HG03139 (cell line): ENCODE measurements around the gene GABRA4.

Source experiments
- ATAC-seq: cut with Tn5 transposase; IDR thresholded peaks from one replicate; pipeline ENCODE4 v1.9.1; 2021; ENCODE audit not compliant: unreplicated experiment

GABRA4 gene

DNA sequence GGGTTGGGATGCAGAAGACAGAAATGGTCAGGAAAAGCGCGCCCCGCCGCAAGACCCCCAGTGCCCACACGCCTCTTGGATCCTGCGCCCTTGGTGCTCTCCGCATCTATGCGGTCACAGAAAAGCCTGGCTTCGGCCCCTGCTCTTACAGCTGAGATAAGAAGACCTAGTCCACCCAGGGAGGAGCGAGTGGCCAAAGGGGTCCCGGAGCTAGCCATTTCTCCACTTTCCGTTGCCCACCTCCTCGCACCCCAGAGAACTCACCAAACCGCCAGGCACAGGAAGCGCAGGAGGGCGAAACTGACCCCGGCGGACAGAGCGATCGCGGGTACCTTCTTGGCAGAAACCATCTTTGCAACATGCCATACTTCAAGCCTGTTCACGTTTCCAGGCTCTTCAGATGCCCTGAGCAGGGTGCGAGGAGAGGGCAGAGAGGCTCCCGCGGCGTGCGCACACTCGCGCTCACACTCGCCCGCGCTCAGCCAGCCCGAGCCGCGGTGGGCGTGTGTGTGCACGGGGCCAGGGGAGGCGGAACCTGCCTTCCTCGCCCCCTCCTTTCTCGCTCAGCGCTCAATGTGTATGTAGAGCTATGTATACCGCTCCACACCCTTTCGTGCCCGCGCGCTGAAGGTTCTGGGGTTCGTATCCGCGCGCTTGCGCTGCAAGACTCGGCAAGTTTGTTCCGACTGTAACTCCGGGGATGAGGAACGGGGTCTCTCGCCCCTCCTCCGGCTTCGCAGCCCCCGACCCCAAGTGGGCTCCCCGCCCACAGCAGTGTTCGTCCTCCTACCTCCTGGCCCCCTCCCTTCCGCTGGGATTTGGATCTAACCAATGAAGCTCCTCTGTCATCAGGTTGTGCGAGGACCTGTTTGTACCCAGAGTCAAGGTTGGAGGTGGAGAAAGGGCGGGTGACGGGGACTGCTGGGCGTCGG is at the start of gene GABRA4:
TSS of gene GABRA4 (minus strand) at position 507 of the 932 bp plus-strand sequence. CDS start at position 350, 157 bp downstream.
- ATAC-seq = no peak

DNA sequence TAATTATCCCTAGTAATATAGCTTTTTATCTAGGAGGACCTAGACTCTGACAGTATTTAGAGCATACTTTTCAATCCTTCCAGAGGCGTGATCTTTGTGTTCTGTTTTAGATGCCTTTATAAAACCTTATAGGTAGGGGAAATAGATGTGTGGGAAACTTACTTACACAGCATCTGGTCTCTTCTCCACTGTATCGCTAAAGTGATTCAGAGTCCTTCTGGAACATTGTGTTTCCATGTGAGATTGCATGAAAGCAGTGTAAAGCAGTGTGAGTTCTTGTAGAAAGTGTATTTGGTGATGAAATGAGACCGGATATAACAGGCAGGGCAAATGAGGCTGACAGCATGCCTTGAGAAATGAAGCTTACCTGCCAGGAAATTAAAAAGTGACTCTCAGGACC is 47.4 kb upstream of the GABRA4 start:
- no peak for ATAC-seq

DNA sequence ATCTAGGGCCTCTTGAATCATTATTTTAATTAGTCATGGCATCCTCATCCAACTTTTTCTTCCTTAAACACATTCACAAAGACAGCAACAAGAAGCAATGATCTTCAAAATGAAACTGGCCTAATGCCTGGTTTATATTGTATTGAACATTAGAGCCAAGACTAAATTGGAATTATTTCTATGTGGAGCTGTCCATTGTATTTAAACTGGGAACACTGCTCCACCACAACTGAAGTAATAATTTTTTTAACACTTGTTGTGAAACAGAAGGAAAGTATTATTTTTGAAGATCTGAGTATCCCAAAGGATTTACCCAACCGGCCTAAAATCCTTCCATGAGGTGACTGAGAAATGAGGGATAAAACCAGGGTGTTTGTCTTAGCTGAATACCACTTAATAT is 44.9 kb upstream of the GABRA4 start:
- no peak for ATAC-seq

DNA sequence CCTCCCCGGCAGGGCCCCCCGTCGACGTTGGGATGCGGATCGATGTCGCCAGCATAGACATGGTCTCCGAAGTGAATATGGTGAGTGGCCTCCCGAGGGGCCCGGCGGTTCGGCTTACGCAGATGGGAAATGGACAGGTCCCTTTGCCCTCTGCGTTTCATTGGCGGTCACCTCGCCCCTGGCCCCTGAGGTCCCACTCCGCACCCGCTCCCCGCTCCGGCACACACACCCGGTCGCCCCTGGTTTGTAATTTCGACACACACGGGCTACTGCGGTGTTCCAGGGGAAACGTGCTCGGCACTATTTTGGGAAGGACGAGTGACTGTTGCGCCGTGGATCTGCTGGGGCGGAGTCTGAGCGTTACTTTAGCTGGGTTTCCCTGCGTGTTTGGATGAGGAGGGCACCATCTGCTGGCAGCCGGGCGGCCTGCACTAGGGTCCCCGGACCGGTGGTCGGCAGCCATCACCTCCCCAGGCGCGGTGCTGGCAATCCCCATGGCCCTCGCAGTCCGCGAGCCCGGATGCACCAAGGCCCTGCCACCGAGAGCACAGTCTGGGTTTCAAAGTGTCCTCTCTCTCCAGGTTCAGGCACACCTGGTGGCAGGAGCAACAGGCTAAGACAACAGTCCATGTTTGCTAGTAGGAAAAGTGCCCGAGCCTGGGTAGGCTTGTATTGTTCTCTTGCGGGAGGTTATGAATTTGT is 39.2 kb upstream of the GABRA4 start:
- ATAC-seq = peak; percentile 92

DNA sequence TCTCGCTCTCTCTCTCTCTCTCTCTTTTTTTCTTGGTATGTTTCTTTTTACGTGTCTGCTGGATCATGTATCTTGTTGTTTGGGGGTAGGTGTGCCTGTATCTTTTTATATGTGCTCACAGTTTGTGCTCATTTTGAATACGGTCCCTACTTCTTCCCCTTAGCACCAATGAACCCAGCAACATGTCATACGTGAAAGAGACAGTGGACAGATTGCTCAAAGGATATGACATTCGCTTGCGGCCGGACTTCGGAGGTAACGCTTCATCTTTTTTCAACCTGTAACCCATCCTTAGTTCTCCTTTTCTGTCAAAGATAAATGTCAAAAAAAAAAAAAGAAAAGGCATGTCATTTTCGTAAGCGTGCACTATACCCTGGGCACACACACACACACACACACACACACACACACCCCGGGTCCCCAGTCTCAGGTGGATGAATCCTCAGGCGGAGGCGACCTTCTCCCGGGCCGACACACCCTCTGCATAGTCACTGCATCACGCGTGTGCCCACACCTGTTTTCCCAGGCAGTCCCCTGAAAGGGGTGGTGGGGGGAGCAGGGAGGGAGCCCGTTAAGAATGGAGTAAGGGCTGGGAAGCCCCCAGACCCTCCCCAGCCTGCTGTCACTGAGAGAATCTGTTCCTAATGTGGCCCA is 38.5 kb upstream of the GABRA4 start:
- ATAC-seq = no peak

DNA sequence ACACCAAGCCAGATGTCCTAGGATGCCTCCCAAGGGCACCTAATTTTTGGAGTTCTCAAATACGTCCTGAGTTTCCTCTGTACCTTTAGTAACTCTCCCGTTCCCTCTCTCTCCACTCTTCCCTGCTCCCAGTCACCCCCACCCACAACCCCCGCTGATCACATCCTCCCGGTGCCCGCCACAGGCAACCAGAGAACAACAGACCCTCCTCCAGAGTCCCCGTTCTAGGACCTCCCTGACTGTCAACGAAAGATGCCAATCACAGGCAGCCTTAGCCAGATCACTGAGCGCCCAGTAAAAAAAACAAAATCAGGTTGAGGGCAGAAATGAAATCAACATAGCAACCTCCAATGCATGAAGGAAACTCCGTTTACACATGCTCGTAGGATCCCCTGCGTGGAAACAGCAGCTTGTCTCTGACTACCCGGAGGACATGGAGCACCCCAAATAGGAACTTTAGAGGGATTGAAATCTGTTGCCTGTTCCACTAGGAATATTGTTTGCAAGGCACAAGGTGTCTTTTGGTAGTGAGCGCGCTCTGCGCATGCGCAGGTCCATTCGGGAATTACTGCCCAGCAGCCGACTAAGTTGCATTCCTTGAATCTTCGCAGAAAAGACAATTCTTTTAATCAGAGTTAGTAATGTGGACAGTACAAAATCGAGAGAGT is 37.8 kb upstream of the GABRA4 start, which contains the start of gene GABRB1:
TSS of gene GABRB1 (plus strand) at position 557 of the 668 bp plus-strand sequence.
- no peak for ATAC-seq

DNA sequence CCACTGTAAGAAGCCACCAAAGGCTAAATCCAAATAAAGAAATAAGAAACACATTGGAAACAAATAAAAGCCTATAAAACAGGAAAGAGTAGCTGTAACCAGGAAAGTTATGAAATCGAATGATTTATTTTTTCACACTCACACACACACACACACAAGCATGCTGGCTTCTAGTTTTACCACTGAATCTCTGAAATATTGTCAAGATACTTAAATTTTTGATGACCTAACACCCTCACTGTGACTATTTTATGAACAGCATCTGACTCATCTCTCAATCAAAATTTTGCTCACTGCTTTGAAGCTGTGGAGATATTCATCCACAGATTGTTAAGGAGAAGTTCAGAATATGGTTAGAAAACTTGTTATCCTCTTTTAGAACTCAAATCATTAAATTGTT is 24.1 kb upstream of the GABRA4 start:
- ATAC-seq = no peak

DNA sequence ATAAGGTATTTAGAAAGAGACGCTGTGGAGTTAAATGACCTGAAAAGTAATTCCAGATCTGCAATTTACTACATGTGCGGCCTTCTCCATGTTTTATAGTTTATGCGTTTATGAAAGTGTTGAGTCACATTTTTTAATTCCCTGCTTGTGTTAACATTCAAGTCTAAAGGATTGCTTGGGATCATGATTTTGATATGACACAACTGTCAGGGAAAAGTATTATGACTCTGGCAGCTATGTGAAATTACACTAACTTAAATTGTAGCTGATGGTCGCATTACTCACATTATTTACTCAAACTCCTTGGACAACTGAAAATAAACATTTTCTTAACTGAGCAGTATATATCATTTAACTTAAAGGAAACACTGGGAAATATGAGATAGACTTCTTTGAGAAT is 23.7 kb upstream of the GABRA4 start:
- no peak for ATAC-seq

DNA sequence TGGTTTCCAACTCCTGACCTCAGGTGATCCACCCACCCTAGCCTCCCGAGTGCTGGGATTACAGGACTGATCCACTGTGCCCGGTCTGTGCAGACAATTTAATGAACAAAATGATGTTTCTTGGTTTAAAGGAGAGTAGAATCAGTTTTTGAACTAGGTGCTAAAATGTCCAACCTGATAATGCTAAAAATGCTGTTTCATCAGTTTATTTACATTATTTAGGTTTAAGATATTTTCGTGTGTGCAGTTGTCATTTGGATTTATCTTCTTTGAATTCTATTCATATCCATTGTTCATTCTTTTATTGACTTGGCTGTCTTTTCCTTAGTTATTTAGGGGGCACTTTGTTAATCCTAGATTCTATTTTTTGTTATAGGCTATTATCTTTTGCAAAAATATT is 20.0 kb upstream of the GABRA4 start:
- no peak for ATAC-seq

DNA sequence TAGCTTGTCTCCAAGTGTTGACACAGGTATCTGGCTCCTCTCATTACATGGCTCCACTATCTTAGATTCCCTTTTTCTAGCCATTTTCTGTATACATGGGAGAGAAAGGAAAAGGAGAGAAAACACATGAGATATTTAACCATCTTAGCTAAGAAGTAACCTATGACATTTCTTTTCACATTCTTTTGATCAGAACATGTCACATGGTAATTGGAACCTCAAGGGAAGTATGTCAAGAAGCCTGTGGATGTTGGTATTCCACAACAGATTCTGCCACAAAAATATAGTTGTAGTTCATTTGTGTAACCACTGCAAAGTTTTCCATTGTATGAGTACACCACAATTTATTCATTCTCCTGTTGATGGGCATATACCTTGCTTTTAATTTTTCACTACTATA is 19.3 kb upstream of the GABRA4 start:
- ATAC-seq = no peak

DNA sequence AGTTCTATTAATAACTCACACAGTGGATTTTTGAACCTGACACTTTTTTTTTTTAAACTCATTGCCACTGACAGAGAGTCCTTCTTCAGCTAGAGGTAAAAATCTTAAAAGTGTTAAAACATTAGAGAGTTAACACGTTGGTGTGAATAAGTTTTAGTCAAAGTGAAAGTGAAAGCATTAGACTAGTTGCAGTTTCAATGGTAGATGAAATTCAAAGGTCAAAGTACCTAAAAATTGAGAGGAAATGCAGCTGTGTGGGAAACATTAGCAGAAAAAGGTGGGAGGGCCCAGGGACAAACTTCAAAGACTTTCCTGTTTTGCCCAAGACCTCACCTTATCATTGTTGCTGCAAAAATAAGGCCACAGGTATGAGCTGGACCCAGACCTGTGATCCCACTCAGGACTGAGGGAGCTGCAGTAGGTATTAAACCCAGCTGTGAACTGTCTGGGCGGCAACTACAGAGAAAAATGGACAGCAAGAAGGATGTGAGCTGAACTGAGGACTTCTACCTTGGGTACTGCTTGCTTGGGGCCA is 17.6 kb upstream of the GABRA4 start:
- peak; percentile 88 for ATAC-seq

DNA sequence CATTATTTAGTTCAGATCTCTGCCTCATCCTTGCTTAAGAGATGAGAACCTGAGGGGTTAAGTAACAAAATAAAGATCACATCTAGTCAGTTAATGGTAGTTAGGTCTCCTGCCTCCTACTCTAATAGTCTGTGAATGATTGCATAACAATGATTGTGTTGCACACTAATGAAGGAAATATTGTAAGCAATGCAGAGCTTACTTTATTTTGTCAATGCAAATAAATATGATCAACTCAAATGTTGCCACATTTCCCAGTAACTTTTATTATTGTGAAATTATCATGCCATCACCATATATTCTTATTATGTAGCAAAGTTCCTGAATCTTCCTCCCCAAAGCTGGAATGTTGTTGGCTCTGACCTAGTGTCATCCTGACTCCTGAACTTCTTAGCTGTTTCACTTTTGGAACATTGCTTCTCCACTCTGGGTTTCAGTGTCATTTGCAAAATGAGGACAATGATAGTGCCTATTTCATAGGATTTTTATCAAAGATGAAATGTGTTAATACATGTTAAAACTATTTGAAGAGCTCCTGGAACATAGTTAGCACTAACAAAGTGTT is 17.0 kb upstream of the GABRA4 start:
- peak; percentile 9 for ATAC-seq

DNA sequence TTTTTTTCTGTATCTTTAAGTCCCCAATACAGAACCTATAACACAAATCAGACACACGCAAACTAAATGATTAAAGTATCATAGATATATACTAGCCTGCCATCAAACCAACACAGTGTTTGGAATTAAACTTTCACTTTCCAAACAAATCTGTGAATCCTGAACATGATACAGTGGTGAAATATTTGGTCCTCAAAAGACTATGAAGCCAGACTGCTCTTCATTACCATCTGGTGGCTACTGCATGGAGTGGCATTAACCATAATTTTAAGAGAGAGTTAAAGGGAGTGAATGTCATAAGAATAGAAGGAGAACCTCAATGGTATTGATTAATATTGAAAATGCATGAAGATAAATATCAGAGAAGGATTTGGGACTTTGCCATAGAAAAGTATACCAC is 9.2 kb upstream of the GABRA4 start:
- ATAC-seq = no peak

DNA sequence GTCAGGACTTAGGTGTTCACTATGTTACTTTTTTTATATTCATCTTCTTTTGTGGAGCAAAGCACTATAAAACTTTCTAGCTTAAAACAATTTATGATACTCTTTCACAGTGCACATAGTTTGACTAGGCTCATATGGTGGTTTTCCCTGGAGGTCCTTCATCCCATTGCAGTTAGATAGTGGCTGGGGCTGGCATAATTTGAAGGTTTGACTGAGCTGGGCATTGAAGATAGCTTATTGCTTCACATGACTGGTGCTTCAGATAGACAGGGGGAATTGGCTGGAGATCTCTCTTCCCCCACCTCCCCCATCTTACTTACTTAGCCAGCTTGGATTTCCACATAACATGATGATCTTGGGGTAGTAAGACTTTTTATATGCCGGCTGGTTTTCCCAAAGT is 7.0 kb upstream of the GABRA4 start:
- no peak for ATAC-seq

DNA sequence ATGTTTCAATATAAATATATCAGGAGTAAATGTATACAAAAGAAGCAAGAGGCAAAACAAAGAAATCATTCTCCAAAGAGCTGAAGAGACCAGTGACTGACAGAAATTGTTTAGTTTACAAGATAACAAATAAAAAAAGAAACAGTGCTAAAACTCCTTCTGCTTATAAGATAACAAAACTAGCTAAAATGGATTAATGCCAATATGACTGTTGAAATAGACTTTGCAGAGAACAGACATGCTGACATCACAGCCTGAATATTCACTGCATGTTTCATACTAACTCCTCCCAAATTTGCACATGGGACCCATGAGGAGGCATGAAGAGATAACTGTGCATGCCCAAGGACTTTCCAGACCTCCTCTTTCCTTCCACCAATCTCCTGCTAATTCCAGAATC is 6.2 kb upstream of the GABRA4 start:
- no peak for ATAC-seq

DNA sequence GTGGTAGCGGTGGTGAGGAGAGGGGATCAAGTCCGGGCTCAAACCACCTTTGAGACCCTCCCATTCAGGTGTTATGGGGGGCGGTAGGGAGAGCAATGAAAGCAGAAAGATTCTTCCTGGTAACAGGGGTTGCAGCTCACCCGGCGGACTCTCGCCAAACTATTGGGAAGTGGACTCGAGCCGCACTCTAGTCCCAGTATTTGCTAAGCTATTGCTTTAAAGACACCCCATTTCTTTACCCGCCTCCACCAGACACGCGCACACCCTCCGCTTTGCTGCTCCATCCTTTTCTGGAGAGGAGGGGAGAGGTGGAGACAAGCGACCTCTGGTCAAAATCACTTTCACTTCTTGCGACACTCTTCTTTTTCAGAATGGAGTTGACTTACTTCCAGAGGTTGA is 625 bp upstream of the GABRA4 start:
- ATAC-seq = no peak

DNA sequence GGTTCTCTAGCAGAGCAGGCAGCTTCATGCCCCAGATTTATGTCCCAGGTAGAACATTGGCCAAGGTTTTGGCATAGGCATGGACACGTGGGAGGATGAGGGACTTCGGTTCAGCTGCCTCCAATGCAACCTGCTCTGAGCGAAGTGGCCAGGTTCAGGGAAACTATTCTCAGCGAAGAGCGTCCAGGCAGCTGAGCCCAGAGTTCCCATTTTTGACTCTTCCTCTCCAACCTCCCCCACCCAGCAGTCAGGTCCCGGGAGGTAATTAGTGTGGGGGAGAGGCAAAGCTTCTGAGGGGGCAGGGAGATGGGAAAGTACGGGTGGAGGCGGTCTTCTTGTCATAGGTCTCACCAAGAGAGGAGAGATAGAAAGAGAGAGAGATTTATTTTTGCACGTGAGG is 1.0 kb downstream of the GABRA4 start:
- no peak for ATAC-seq

DNA sequence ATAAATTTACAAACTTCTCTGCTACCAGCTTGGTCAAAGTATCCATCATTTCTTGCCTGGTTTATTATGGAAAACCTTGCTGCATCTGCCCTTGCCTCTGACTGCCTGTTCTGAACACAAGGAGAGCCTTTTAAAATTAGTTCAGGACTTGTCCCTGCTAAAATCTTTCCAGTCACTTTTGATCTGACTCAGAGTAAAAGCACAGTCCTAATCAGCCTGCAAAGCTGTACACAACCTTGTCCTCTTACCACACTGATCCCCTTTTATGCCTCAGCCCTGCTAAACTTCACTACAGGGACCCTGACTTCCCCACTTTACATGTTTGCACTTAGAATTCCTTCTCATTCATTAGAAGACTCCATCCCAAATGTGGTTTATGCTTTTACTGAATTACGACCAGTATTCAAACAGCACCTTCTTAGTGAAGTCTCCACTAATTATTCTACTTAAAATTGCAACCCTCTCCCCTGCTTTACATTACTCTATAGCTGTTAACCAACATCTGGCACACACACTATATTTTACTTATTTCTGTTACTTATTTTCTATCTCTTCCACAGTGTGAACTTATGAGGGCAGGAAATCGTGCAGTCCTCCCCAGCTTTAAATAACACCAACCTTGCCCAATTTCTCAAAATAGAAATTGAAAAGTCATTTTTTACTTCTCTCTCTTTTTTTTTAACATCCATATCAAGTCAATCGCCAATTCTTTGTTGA is 6.3 kb downstream of the GABRA4 start:
- ATAC-seq = no peak

DNA sequence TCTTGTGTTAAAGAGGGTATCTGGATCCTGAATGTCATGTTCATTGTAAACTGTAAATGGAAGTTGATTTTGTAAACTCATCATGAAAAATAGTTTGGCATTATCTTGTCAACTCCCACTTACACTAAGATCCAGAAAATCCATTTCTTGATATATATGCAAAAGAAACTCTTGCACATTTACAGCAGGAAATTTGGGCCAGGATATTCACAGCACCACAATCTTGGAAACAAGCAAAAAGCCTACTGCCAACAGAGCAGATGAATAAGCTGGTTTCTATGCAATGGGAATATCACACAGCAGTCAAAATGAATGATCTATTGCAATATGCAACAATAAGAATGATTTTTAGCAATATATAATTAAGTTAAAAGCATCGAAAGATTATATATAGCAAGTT is 8.6 kb downstream of the GABRA4 start:
- no peak for ATAC-seq

DNA sequence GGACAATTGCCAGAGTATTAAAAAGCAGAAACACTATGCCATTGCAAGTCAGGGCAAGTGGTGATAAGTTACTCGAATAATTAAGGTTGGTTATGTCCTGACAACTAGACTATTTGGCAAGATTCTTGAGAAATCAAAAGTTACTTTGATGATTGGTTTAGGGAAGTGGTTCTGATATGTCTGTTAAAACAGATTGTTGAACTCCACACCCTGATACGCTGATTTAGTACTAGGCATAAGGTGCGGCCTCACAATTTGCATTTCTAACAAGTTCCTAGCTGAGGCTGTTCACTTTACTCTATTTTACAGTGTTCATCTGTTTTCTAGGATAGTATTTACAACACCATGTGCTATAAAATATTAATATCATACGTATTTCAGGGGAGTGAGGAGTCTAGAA is 12.5 kb downstream of the GABRA4 start:
- no peak for ATAC-seq
